ENCODE results near the gene PCDHA1. TPM values are rescaled to one million over a fixed set of nuclear protein-coding genes. Genes with fewer than 3 reads are reported as not detected.

The PCDHA1 gene
- total and polyA plus RNA-seq, 2 of the 13 experiments (the other 11 are each of a cell fraction or from before 2014, with no cell fraction given): not detected

DNA sequence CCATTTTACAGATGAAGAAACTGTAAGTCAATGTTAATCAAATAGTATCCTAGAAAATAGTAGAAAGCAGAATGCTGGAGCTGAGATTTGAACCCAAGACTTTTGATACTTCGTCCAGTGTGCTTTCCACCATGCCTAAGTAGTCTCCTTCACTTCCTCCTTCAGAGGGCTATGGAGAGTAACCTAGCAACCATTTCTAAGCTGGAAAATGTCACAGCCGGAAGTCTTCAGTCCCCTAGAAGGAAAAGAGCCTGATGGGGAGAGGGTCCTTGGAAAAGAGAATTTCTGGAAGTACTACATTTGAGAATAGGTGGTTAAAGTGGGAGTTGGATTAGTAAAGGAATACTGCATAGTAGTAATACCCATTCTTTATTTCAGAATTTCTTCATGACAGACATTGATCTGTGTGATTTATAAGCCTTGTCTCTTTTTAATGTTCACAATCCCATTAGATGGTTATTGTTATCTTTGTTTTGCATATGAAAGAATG lies 213.0 kb downstream of the PCDHA1 start (continued):
- TF ChIP-seq, protein P1, sequence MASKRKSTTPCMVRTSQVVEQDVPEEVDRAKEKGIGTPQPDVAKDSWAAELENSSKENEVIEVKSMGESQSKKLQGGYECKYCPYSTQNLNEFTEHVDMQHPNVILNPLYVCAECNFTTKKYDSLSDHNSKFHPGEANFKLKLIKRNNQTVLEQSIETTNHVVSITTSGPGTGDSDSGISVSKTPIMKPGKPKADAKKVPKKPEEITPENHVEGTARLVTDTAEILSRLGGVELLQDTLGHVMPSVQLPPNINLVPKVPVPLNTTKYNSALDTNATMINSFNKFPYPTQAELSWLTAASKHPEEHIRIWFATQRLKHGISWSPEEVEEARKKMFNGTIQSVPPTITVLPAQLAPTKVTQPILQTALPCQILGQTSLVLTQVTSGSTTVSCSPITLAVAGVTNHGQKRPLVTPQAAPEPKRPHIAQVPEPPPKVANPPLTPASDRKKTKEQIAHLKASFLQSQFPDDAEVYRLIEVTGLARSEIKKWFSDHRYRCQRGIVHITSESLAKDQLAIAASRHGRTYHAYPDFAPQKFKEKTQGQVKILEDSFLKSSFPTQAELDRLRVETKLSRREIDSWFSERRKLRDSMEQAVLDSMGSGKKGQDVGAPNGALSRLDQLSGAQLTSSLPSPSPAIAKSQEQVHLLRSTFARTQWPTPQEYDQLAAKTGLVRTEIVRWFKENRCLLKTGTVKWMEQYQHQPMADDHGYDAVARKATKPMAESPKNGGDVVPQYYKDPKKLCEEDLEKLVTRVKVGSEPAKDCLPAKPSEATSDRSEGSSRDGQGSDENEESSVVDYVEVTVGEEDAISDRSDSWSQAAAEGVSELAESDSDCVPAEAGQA (IDR thresholded peaks at IDR 0.05; ENCODE audit: low read depth): no peak
- TF ChIP-seq, protein P1 (CRISPR knock-in tag; IDR thresholded peaks at IDR 0.05; ENCODE audit: borderline replicate concordance): no peak

DNA sequence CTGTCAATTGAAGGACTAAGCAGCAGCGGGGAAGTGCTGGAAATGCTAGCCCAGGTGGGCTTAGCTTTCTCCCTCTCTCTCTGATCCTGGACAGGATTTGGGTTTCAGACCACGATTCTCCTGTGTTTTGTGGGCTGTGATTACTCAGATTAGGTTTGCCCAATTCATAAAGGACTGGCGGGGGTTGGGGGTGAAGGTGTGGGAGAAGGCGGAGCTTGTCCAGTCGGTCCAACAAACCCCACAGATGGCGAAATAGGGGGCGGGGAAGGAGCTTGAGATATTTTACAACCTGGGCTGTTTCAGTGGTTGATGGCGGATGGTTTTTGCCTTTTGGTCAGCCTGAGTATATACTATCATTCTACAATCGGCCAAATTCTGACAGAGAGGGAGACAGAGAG lies 215.5 kb downstream of the PCDHA1 start:
- CTCF ChIA-PET (ENCODE audit: low intra/inter-chr PET ratio, low total read pairs): no interaction called here
- H3K4me3 ChIP-seq (replicated peaks in 1 of 3; ENCODE audit: insufficient read depth in 1 of 3, low read depth in 2 of 3, low read length in 3 of 3): no peak overlapping the region
- H3K9me3 ChIP-seq (ENCODE audit: low read length): no peaks in the 10 kb centered on the region
- intact Hi-C loops (cut with micrococcal nuclease; ENCODE audit: unreplicated experiment): no loop called here
- no peak overlapping the region for H2AFZ ChIP-seq (ENCODE audit: low read length)
- DNase-seq (ENCODE audit: low spot score) (no peak), FAIRE-seq (no peak), ATAC-seq (no peak)
- peaks cover 1 to 6% of the 10 kb centered on the region in 2 experiments; a peak in 1 of 5 replicates for H3K27me3 ChIP-seq (ENCODE audit: control insufficient read depth in 1 of 2, insufficient read depth in 2 of 2, low read length in 2 of 2)
- WGBS (ENCODE audit: low lambda C conversion rate): 13% methylated on average over 9 of the region's 9 CpGs
- H4K20me1 ChIP-seq (ENCODE audit: insufficient read depth, low read length): no peaks in the 10 kb centered on the region
- BruUV-seq (replicated peaks): no TSS peak
- no peak overlapping the region for H3K27ac ChIP-seq (ENCODE audit: extremely low read length, insufficient read depth, low read length)
- no peak overlapping the region for H3K9ac ChIP-seq (ENCODE audit: insufficient read depth, low read depth, low read length)
- in situ Hi-C loops (cut with HindIII; ENCODE audit: extremely low pct_ligation_motif_present, low pct_unique_long_range_greater_than_20kb): no loop called here
- POLR2A ChIA-PET: no interaction called here
- no peaks in the 10 kb centered on the region for H3K79me2 ChIP-seq (ENCODE audit: insufficient read depth, low read length)
- no peaks in the 10 kb centered on the region for H3K4me1 ChIP-seq (ENCODE audit: insufficient read depth, low read length)
- H3K36me3 ChIP-seq (replicated peaks in 1 of 2; ENCODE audit: control insufficient read depth in 1 of 2, insufficient read depth in 2 of 2, low read length in 2 of 2): no peaks in the 10 kb centered on the region
- no peak overlapping the region for H3K4me2 ChIP-seq (ENCODE audit: low read depth, low read length)
- TF ChIP-seq HDAC2 (CRISPR knock-in tag; IDR thresholded peaks at IDR 0.05) (no peak), ZNF333 (CRISPR knock-in tag; IDR thresholded peaks at IDR 0.05; ENCODE audit: borderline replicate concordance) (no peak), RELA (CRISPR knock-in tag; IDR thresholded peaks at IDR 0.05) (no peak), MBNL3 (CRISPR knock-in tag; conservative IDR thresholded peaks at IDR 0.05) (no peak), KDM6A (CRISPR knock-in tag; IDR thresholded peaks at IDR 0.05; ENCODE audit: low read depth) (no peak), ZSCAN31 (CRISPR knock-in tag; IDR thresholded peaks at IDR 0.05; ENCODE audit: low read depth) (no peak), ZNF263 (CRISPR knock-in tag; IDR thresholded peaks at IDR 0.05) (no peak), ZNF609 (CRISPR knock-in tag; IDR thresholded peaks at IDR 0.05; ENCODE audit: borderline replicate concordance) (no peak), ELF3 (CRISPR knock-in tag; IDR thresholded peaks at IDR 0.05) (no peak)
- TF ChIP-seq, protein P2, sequence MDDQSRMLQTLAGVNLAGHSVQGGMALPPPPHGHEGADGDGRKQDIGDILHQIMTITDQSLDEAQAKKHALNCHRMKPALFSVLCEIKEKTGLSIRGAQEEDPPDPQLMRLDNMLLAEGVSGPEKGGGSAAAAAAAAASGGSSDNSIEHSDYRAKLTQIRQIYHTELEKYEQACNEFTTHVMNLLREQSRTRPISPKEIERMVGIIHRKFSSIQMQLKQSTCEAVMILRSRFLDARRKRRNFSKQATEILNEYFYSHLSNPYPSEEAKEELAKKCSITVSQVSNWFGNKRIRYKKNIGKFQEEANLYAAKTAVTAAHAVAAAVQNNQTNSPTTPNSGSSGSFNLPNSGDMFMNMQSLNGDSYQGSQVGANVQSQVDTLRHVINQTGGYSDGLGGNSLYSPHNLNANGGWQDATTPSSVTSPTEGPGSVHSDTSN (CRISPR knock-in tag; IDR thresholded peaks at IDR 0.05; ENCODE audit: borderline replicate concordance): no peak
